ENCODE measurements around the gene ITGA1.

DNA sequence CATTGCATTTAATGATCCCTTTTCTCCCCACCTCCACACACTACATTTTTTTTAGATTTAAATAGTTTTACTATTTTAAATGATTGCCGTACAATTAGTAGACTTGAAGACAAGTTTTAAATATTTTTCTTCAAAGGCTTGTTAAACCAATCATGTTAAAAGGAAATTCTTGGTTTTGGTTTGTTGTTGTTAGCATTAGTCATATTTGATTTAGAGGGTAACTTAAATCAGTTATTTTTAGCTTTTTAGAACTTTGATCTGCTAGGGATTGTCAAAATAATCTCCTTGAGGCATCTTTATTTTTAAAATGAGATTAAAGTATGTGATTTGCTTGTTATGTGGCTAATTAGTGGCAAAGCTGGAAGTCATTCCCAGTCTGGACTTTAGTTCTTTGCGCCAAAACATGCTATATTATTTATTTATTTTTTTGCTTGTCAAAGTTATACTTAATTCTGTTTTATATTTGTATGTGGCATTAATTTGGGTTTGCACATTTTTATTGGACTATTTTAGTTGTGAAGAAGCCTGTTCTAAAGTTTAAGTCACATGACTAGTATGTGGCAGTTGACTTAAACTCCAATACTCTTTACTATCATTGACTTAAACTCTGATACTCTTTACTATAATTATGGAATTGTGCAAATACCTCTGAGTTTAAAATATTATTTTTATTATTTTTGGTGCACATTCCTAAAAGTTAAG, 14.7 kb downstream of the ITGA1 start:
- TF ChIP-seq, protein P1, sequence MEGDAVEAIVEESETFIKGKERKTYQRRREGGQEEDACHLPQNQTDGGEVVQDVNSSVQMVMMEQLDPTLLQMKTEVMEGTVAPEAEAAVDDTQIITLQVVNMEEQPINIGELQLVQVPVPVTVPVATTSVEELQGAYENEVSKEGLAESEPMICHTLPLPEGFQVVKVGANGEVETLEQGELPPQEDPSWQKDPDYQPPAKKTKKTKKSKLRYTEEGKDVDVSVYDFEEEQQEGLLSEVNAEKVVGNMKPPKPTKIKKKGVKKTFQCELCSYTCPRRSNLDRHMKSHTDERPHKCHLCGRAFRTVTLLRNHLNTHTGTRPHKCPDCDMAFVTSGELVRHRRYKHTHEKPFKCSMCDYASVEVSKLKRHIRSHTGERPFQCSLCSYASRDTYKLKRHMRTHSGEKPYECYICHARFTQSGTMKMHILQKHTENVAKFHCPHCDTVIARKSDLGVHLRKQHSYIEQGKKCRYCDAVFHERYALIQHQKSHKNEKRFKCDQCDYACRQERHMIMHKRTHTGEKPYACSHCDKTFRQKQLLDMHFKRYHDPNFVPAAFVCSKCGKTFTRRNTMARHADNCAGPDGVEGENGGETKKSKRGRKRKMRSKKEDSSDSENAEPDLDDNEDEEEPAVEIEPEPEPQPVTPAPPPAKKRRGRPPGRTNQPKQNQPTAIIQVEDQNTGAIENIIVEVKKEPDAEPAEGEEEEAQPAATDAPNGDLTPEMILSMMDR (IDR thresholded peaks at IDR 0.05), result no peak
- TF ChIP-seq EZH2 (IDR thresholded peaks at IDR 0.05; ENCODE audit: borderline replicate concordance, insufficient read depth, low read depth, low read length, poor library complexity, severe bottlenecking), result no peak

Measured in B cell (primary cell).